Astrocyte (in vitro differentiated cells and primary cell): ENCODE results near the gene RPGRIP1L.

Source experiments
- CTCF ChIP-seq: IDR thresholded peaks from 2 replicates; pipeline ENCODE4 v1.5.1; 2011; ENCODE audit warnings: low read depth, mild to moderate bottlenecking, inconsistent platforms, low read length, moderate library complexity; ENCODE audit not compliant: insufficient read depth
- EZH2 ChIP-seq: IDR thresholded peaks from 2 replicates; pipeline ENCODE4 v1.6.1; 2012; ENCODE audit warnings: mild to moderate bottlenecking, low read length, inconsistent platforms; ENCODE audit not compliant: insufficient read depth

- TF ChIP-seq CTCF (no peak), EZH2 (no peak)
Observed at GRCh38 chr16:53714205-53715022, 10.8 kb upstream of the RPGRIP1L start.
